NCI-H1436 treated with DMSO at 0.1 percent for 48 hours (cell line): ENCODE results near the gene DSCAM.

ENCODE experiments used
- DNase-seq: peaks from one replicate; lab custom pipeline; 2025; lab: John Stamatoyannopoulos, UW

Gene DSCAM

GRCh38 chr21:40667967-40668366 is 179.0 kb downstream of the DSCAM start:
- no peak for DNase-seq

- DNase-seq, result no peak
These were observed 184.1 kb downstream of the DSCAM start for GRCh38 chr21:40662889-40663288.

- DNase-seq, result no peak
These were observed 186.5 kb downstream of the DSCAM start for GRCh38 chr21:40660461-40660860.

- peak; percentile 63 for DNase-seq
These were observed 188.6 kb downstream of the DSCAM start for GRCh38 chr21:40658311-40658710.

- no peak for DNase-seq
These were observed 194.5 kb downstream of the DSCAM start for GRCh38 chr21:40652436-40652835.

GRCh38 chr21:40647706-40648105 is 199.3 kb downstream of the DSCAM start:
- DNase-seq, result no peak

GRCh38 chr21:40646651-40647050 is 200.3 kb downstream of the DSCAM start:
- DNase-seq, result no peak

- peak; percentile 34 for DNase-seq
These were observed 205.9 kb downstream of the DSCAM start for GRCh38 chr21:40641042-40641441.

- no peak for DNase-seq
These were observed 206.6 kb downstream of the DSCAM start for GRCh38 chr21:40640266-40640789.

- DNase-seq, result no peak
These were observed 207.3 kb downstream of the DSCAM start for GRCh38 chr21:40639616-40640194.

GRCh38 chr21:40638466-40639251 is 208.3 kb downstream of the DSCAM start:
- peak; percentile 78 for DNase-seq

- DNase-seq, result no peak
These were observed 210.9 kb downstream of the DSCAM start for GRCh38 chr21:40636026-40636425.

GRCh38 chr21:40635391-40635790 is 211.6 kb downstream of the DSCAM start:
- no peak for DNase-seq

GRCh38 chr21:40634141-40634540 is 212.8 kb downstream of the DSCAM start:
- DNase-seq, result no peak

GRCh38 chr21:40633048-40633447 is 213.9 kb downstream of the DSCAM start:
- no peak for DNase-seq

- no peak for DNase-seq
These were observed 215.7 kb downstream of the DSCAM start for GRCh38 chr21:40631211-40631610.

- no peak for DNase-seq
These were observed 221.0 kb downstream of the DSCAM start for GRCh38 chr21:40625991-40626390.

- no peak for DNase-seq
These were observed 223.4 kb downstream of the DSCAM start for GRCh38 chr21:40623528-40623927.

- DNase-seq, result no peak
These were observed 224.4 kb downstream of the DSCAM start for GRCh38 chr21:40622531-40622930.

- no peak for DNase-seq
These were observed 226.4 kb downstream of the DSCAM start for GRCh38 chr21:40620386-40621145.

- DNase-seq, result no peak
These were observed 228.6 kb downstream of the DSCAM start for GRCh38 chr21:40618191-40618973.

- DNase-seq, result no peak
These were observed 230.6 kb downstream of the DSCAM start for GRCh38 chr21:40616377-40616704.
